Measurements from ENCODE around the gene RRH.

GRCh38 chr4:109821185-109821584 lies 6.6 kb upstream of the RRH start:
- no peak for TF ChIP-seq CTCF (conservative IDR thresholded peaks at IDR 0.05; ENCODE audit: low read depth, low read length)
- no peak for TF ChIP-seq MXI1 (IDR thresholded peaks at IDR 0.05; ENCODE audit: borderline replicate concordance, low read depth, low read length)
